Right lobe of liver (tissue), 6 donors: ENCODE measurements around the gene TNIP1. TPM values are rescaled to one million over a fixed set of nuclear protein-coding genes. Genes with fewer than 3 reads are reported as not detected.

Experiments
- ATAC-seq, 4 donors: fragments of 200-7000 bp; cut with Tn5 transposase; one replicate each; pipeline ENCODE4 v1.9.1; 2020; ENCODE audit warnings: mild to moderate bottlenecking in 4 of 4, moderate library complexity in 4 of 4
- DNase-seq, 3 donors: peaks; one replicate each; pipeline ENCODE4 v3.0.0-alpha.2; 2020
- H3K27ac ChIP-seq, 3 donors: fragments of 200-600 bp; one replicate each; pipeline ENCODE4 v1.8.0; 2022
- H3K27me3 ChIP-seq, 2 donors: fragments of 200-600 bp; one replicate each; pipeline ENCODE4 v1.8.0; 2022
- H3K36me3 ChIP-seq, 4 donors: fragments of 200-600 bp; sonication (generic) in 1 of 4; one replicate each; pipeline versions ENCODE4 v1.5.1 to v1.8.0; 2017 to 2022; ENCODE audit warnings: control low read depth in 1 of 4
- H3K4me1 ChIP-seq, 4 donors: fragments of 200-600 bp; sonication (generic) in 1 of 4; one replicate each; pipeline versions ENCODE4 v1.5.1 to v1.8.0; 2017 to 2022; ENCODE audit warnings: control low read depth in 1 of 4
- H3K4me3 ChIP-seq, 3 donors: fragments of 200-600 bp; one replicate each; pipeline ENCODE4 v1.8.0; 2022
- H3K9me3 ChIP-seq, 4 donors: fragments of 200-600 bp; sonication (generic) in 1 of 4; one replicate each; pipeline versions ENCODE4 v1.5.1 to v1.8.0; 2017 to 2022; ENCODE audit warnings: control low read depth in 1 of 4
- POLR2A ChIP-seq: fragments of 450-650 bp; IDR thresholded peaks from one replicate; pipeline ENCODE4 v1.6.1; 2017; ENCODE audit warnings: antibody characterized with exemption, mild to moderate bottlenecking
- WGBS: methylation state at CpG from one replicate; pipeline ENCODE4 v1.1.6; 2018; ENCODE audit warnings: low coverage, low lambda C conversion rate; ENCODE audit not compliant: insufficient coverage; ENCODE audit errors: missing lambda C conversion rate; 5-methylcytosine and 5-hydroxymethylcytosine counted together
- intact Hi-C, 2 donors: fragments of 100-400 bp; cut with DNase I; formaldehyde crosslinking; loops; one replicate each; pipeline versions ENCODE4 v1.11.2 to v1.14.1; 2022
- total RNA-seq, 6 experiments: library from RNA; depleted of rRNA in 2 of 6; stranded (reverse); fragments of >200 nt in 2 of 6; fragmentation: NEBNext Ultra II Directional in 3 of 6; extraction: Animal tissue kit (Norgen Biotek cat#: 25700) in 3 of 6; gene quantifications; one replicate each; pipeline versions ENCODE4 v1.1.0 to v1.2.4, GENCODE V29; 2016 to 2023
- TF ChIP-seq, protein P1 (sequence below), 4 donors: fragments of 200-600 bp in 3 of 4; fragments of 450-650 bp in 1 of 4; IDR thresholded peaks; one replicate each; pipeline versions ENCODE4 v1.5.1 to v1.8.0; 2016 to 2022; ENCODE audit warnings: antibody characterized with exemption in 4 of 4, mild to moderate bottlenecking in 2 of 4
- donor health status: DM: no; HTN: yes; CAD: no.
- donor health status: DM: no; HTN: no; CAD: no.
- donor health status: DM: no; HTN: no; CAD: no.
- donor health status: DM: no; HTN: yes; CAD: no.
- donor health status: DM: no; HTN: yes; CAD: no.

Gene TNIP1
- total RNA-seq, 6 experiments from 2014 or later: 70.1 to 155 (median 79.1) TPM

DNA sequence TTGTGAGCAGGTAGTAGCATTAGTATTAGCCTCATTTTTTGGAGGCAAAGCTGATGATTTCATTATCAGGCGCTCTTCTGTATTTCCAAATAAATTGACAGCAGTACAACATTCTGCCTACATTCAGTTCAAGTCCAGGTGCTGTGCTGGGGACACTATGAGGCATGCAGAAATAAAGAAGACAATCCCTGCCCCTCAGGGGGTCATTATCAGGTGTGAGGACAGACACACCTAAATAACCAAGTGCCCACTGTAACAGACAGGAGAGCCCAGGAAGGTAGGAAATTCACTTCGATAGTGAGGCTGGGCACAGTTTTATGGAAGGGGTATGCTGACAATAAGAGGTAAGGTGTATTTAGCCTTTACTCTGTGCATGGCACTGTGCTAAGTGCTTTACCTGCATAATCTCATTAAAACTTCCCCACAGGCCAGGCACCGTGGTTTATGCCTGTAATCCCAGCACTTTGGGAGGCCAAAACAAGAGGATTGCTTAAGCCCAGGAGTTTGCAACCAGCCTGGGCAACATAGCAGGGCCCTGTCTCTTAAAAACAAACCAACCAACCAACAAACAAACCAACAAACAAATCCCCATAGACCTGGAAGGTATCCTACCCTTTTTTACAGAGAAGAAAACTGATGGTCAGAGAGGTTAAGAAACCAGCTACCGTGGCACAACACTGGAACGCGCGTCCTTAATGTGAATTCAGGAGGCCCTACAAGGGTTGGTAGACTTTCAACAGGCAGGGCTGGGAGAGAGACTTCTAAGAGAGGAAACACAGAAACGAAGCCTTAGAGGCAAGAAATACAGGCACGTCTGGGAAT, 77.9 kb downstream of the TNIP1 start:
- H3K27me3 ChIP-seq: no peaks in the 10 kb centered on the region
- TF ChIP-seq, protein P1, sequence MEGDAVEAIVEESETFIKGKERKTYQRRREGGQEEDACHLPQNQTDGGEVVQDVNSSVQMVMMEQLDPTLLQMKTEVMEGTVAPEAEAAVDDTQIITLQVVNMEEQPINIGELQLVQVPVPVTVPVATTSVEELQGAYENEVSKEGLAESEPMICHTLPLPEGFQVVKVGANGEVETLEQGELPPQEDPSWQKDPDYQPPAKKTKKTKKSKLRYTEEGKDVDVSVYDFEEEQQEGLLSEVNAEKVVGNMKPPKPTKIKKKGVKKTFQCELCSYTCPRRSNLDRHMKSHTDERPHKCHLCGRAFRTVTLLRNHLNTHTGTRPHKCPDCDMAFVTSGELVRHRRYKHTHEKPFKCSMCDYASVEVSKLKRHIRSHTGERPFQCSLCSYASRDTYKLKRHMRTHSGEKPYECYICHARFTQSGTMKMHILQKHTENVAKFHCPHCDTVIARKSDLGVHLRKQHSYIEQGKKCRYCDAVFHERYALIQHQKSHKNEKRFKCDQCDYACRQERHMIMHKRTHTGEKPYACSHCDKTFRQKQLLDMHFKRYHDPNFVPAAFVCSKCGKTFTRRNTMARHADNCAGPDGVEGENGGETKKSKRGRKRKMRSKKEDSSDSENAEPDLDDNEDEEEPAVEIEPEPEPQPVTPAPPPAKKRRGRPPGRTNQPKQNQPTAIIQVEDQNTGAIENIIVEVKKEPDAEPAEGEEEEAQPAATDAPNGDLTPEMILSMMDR (IDR thresholded peaks at IDR 0.05): no peak
- TF ChIP-seq POLR2A: no peak
- ATAC-seq: no peak
- 80% methylated on average over 9 of the region's 9 CpGs for WGBS
- H3K4me1 ChIP-seq: peaks cover 0 to 58% (median 26%) of the 10 kb centered on the region in 4 donors
- no peak for DNase-seq
- peak overlapping the region in 2 of 3 donors; percentile 62 to 66 for H3K27ac ChIP-seq
- no peak overlapping the region for H3K4me3 ChIP-seq
- H3K36me3 ChIP-seq: no peaks in the 10 kb centered on the region
- no peaks in the 10 kb centered on the region for H3K9me3 ChIP-seq
- intact Hi-C loops: loop anchor here in 1 of 2 donors (5.0 kb wide), 1 partner anchor 44 kb away; no protein-coding TSS in a partner anchor

DNA sequence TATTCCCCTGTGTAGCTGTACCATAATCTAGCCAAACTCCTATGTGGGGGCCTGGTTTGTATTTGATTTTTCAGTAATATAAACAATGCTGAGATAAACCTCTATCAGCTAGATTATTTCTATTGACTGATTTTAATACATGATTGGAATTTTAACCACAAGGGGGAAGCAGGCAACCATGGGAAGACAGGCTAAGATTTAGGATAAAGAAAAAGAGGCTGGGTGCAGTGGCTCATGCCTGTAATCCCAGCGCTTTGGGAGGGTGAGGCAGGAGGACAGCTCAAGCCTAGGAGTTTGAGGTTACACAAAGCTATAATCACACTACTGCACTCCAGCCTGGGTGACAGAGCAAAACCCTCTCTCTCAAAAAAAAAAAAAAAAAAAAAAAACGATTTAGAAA, 78.6 kb downstream of the TNIP1 start:
- peaks cover 0 to 58% (median 26%) of the 10 kb centered on the region in 4 donors for H3K4me1 ChIP-seq
- TF ChIP-seq, protein P1 (IDR thresholded peaks at IDR 0.05): peak; percentile 51 to 86 (median 64)
- TF ChIP-seq POLR2A: no peak
- no peak overlapping the region for H3K27ac ChIP-seq
- no peak overlapping the region for H3K4me3 ChIP-seq
- ATAC-seq (peak; percentile 32 to 50 (median 44)), DNase-seq (no peak)
- no peaks in the 10 kb centered on the region for H3K36me3 ChIP-seq
- intact Hi-C loops: loop anchor here in 1 of 2 donors (5.0 kb wide), 1 partner anchor 45 kb away; no protein-coding TSS in a partner anchor
- WGBS: 14% methylated on average over 2 of the region's 2 CpGs
- no peaks in the 10 kb centered on the region for H3K27me3 ChIP-seq
- H3K9me3 ChIP-seq: no peaks in the 10 kb centered on the region

DNA sequence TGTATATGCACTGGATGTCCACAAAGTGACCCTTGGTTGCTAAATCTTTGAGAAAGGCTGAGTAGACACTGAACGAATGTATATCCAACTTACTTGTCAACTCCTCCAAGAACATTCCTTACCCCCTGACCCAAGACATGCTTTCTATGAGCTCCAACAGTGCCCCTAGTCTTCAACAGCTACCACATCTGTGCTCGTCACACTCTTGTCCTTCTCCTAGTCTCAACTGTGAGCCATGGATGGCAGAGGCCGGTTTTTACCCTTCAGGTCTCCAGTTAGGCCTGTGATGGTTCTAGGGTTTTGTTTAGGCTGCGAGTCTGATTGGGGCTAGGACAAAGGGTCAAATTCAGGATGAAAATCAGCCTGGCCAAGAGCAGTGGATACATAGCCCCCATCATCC, 79.4 kb downstream of the TNIP1 start:
- WGBS: 89% methylated on average over 4 of the region's 4 CpGs
- Histone ChIP-seq H3K9me3 (no peaks in the 10 kb centered on the region), H3K27me3 (no peaks in the 10 kb centered on the region), H3K27ac (no peak overlapping the region), H3K4me1 (peaks cover 0 to 51% (median 24%) of the 10 kb centered on the region in 4 donors), H3K36me3 (no peaks in the 10 kb centered on the region), H3K4me3 (no peak overlapping the region)
- intact Hi-C loops: loop anchor here in 1 of 2 donors (5.0 kb wide), 1 partner anchor 46 kb away; no protein-coding TSS in a partner anchor
- DNase-seq (no peak), ATAC-seq (no peak)
- TF ChIP-seq POLR2A: no peak
- TF ChIP-seq, protein P1 (IDR thresholded peaks at IDR 0.05): no peak

DNA sequence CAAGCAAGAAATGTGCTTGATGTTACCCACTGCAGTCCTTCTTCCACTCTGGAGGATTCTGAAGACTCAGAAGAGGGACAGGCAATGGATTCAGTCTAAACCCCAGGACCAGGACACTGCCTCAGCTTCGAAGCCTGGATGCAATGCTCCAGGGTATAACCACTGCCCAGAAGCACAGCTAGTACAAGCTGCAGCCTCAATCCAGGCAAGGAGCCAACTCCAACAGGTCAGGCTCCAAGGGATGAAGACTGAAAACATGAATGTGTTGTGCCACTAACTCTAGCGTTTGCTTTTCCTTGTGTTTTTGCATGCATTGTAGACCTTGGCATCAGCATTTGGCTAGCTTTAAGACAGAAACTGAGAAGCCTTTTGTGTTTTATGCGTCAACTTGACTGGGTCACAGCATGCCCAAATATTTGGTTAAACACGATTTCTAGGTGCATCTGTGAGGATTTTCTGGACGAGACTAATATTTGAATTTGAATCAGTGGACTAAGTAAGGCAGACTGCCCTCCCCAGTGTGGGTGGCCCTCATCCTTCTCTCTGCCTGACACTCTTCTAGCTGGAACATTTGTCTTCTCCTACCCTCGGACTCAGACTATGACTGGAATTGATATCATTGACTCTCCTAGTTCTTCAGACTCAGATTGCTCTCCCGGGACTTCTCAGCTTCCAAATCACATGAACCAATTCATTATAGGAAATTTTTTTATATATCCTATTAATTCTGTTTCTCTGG, 81.0 kb downstream of the TNIP1 start:
- TF ChIP-seq, protein P1 (IDR thresholded peaks at IDR 0.05): no peak
- no peak for TF ChIP-seq POLR2A
- ATAC-seq (peak; percentile 76 to 89 (median 85)), DNase-seq (peak; percentile 76 to 89 (median 82))
- intact Hi-C loops: loop anchor here in 1 of 2 donors (5.0 kb wide), 1 partner anchor 47 kb away; no protein-coding TSS in a partner anchor
- 34% methylated on average over 5 of the region's 7 CpGs for WGBS
- Histone ChIP-seq H3K27me3 (no peaks in the 10 kb centered on the region), H3K27ac (peak overlapping the region in 1 of 3 donors; percentile 15), H3K36me3 (no peaks in the 10 kb centered on the region), H3K4me1 (peaks cover 0 to 35% (median 16%) of the 10 kb centered on the region in 4 donors), H3K4me3 (no peak overlapping the region), H3K9me3 (no peaks in the 10 kb centered on the region)
